K562 (cell line): ENCODE results near the gene DTNB. TPM values are rescaled to one million over a fixed set of nuclear protein-coding genes. Genes with fewer than 3 reads are reported as not detected.

Experiments
- ATAC-seq: fragments of 200-7000 bp; cut with Tn5 transposase; 3 replicates; pipeline ENCODE4 v1.9.1; 2020; ENCODE audit warnings: moderate library complexity
- BruUV-seq: library from RNA; stranded (reverse); fragments of 400-500 nt; replicated peaks from 2 replicates; lab custom pipeline; 2021; lab: Mats Ljungman, UMichigan
- CTCF ChIA-PET: fragments of 300-600 bp; formaldehyde crosslinking; extraction: SDS; loops from one replicate; lab custom pipeline; 2021; ENCODE audit warnings: low intra/inter-chr PET ratio; lab: Yijun Ruan, JAX
- POLR2A ChIA-PET: fragments of 300-600, 350-650 bp; sonication (Branson Sonifier 250); formaldehyde crosslinking; extraction: SDS; loops from one replicate; lab custom pipeline; 2021; ENCODE audit warnings: antibody characterized with exemption, inconsistent platforms; lab: Yijun Ruan, JAX
- DNase-seq, 4 experiments: peaks; one replicate each; pipeline versions ENCODE4 v3.0.0 to v3.0.0-alpha.2; 2011 to 2018; ENCODE audit warnings: low spot score in 3 of 4, mixed read lengths in 3 of 4; ENCODE audit errors: extremely low read depth in 1 of 4
- FAIRE-seq: peaks from 2 replicates; lab custom pipeline; 2011; peaks lifted over from hg19 to GRCh38; lab: Jason Lieb, UNC
- H2AFZ ChIP-seq: 2 replicates; pipeline ENCODE4 v1.6.0; 2011; ENCODE audit warnings: low read depth, low read length, control low read depth, inconsistent platforms
- H3K27ac ChIP-seq: fragments of 200-600 bp; 3 replicates; pipeline ENCODE4 v1.8.0; 2011; ENCODE audit warnings: low read depth, mild to moderate bottlenecking, control low read depth, inconsistent platforms, low read length, moderate library complexity, mixed read lengths; ENCODE audit errors: extremely low read depth
- H3K27me3 ChIP-seq, 2 experiments: fragments of 300-600 bp in 1 of 2; 2 replicates in 1 of 2; 3 replicates in 1 of 2; pipeline versions ENCODE4 v1.6.0 to v1.8.0; 2011; ENCODE audit warnings: inconsistent platforms in 2 of 2, low read length in 2 of 2, mild to moderate bottlenecking in 1 of 2, mixed read lengths in 1 of 2, moderate library complexity in 1 of 2; ENCODE audit not compliant: control insufficient read depth in 2 of 2, insufficient read depth in 2 of 2
- H3K36me3 ChIP-seq: fragments of 300-600 bp; 3 replicates; pipeline ENCODE4 v1.8.0; 2011; ENCODE audit warnings: mild to moderate bottlenecking, low read length, inconsistent platforms; ENCODE audit not compliant: control insufficient read depth, insufficient read depth
- H3K4me1 ChIP-seq, 2 experiments: fragments of 200-600 bp in 1 of 2; replicated peaks in 1 of 2; 2 replicates in 1 of 2; 3 replicates in 1 of 2; pipeline versions ENCODE4 v1.5.1 to v1.8.0; 2011; ENCODE audit warnings: inconsistent platforms in 2 of 2, low read length in 2 of 2, mild to moderate bottlenecking in 1 of 2, mixed read lengths in 1 of 2, moderate library complexity in 1 of 2; ENCODE audit not compliant: control insufficient read depth in 2 of 2, insufficient read depth in 2 of 2
- H3K4me2 ChIP-seq: 2 replicates; pipeline ENCODE4 v1.6.1; 2011; ENCODE audit warnings: low read length, control low read depth, inconsistent platforms, mixed read lengths; ENCODE audit not compliant: insufficient read depth
- H3K4me3 ChIP-seq: fragments of 200-600 bp; sonication (generic), shearing (Covaris generic); 2 replicates; pipeline ENCODE4 v1.5.1; 2016; ENCODE audit warnings: control low read depth, inconsistent platforms
- H3K79me2 ChIP-seq: fragments of 200-600 bp; 3 replicates; pipeline ENCODE4 v1.8.0; 2011; ENCODE audit warnings: low read length, inconsistent platforms; ENCODE audit not compliant: control insufficient read depth, insufficient read depth
- H3K9ac ChIP-seq, 2 experiments: 2 replicates each; pipeline versions ENCODE4 v1.6.0 to v1.6.1; 2011; ENCODE audit warnings: low read depth in 2 of 2, low read length in 2 of 2, control low read depth in 1 of 2, inconsistent platforms in 1 of 2, mild to moderate bottlenecking in 1 of 2, mixed read lengths in 1 of 2; ENCODE audit not compliant: insufficient read depth in 1 of 2
- H3K9me1 ChIP-seq: one replicate; pipeline ENCODE4 v1.6.0; 2011; ENCODE audit warnings: inconsistent platforms, mild to moderate bottlenecking, low read length, moderate library complexity; ENCODE audit not compliant: control insufficient read depth, insufficient read depth
- H3K9me3 ChIP-seq: replicated peaks from 2 replicates; pipeline ENCODE4 v1.5.1; 2011; ENCODE audit warnings: low read depth, low read length, inconsistent platforms; ENCODE audit not compliant: control insufficient read depth, insufficient read depth
- H4K20me1 ChIP-seq: replicated peaks from 2 replicates; pipeline ENCODE4 v1.6.1; 2011; ENCODE audit warnings: low read length, inconsistent platforms, mixed read lengths; ENCODE audit not compliant: control insufficient read depth, insufficient read depth
- GABPB1 ChIP-seq: sonication (generic); formaldehyde crosslinking; IDR thresholded peaks from 2 replicates; pipeline ENCODE4 v1.8.0; 2022; ENCODE audit warnings: mild to moderate bottlenecking, missing genetic modification reagents
- GTF2F1 ChIP-seq: IDR thresholded peaks from 2 replicates; pipeline ENCODE4 v1.6.1; 2011; ENCODE audit warnings: low read depth, low read length, improper control_type of control experiment
- HEY1 ChIP-seq: fragments of 250-450 bp; sonication (Bioruptor Pico); IDR thresholded peaks from 2 replicates; pipeline ENCODE4 v1.5.0; 2020; ENCODE audit warnings: mild to moderate bottlenecking, moderate library complexity, borderline replicate concordance
- L3MBTL2 ChIP-seq: fragments of 450-650 bp; IDR thresholded peaks from 2 replicates; pipeline ENCODE4 v1.6.1; 2016; ENCODE audit warnings: mild to moderate bottlenecking, moderate library complexity
- MAFF ChIP-seq: IDR thresholded peaks from 2 replicates; pipeline ENCODE4 v1.6.1; 2012; ENCODE audit warnings: low read length, improper control_type of control experiment
- MAFG ChIP-seq: fragments of 450-650 bp; conservative IDR thresholded peaks from 2 replicates; pipeline ENCODE4 v1.6.1; 2016; ENCODE audit warnings: missing genetic modification characterization, missing compliant biosample characterization
- MEF2D ChIP-seq: conservative IDR thresholded peaks from 2 replicates; pipeline ENCODE4 v1.6.1; 2016; ENCODE audit warnings: low read depth, missing genetic modification characterization, missing compliant biosample characterization
- NFE2 ChIP-seq: IDR thresholded peaks from 2 replicates; pipeline ENCODE4 v1.6.1; 2014; ENCODE audit warnings: antibody characterized with exemption, low read depth
- POLR2AphosphoS2 ChIP-seq: IDR thresholded peaks from 2 replicates; pipeline ENCODE4 v1.6.1; 2012; ENCODE audit warnings: low read length, improper control_type of control experiment
- PPARD ChIP-seq: fragments of 250-450 bp; sonication (Bioruptor Pico); IDR thresholded peaks from 2 replicates; pipeline ENCODE4 v1.8.0; 2022; ENCODE audit warnings: inconsistent platforms, mild to moderate bottlenecking, moderate library complexity
- SMC3 ChIP-seq: conservative IDR thresholded peaks from 2 replicates; pipeline ENCODE4 v1.6.1; 2011; ENCODE audit warnings: low read depth, low read length, improper control_type of control experiment; ENCODE audit not compliant: insufficient read depth
- SRSF9 ChIP-seq: fragments of 200-400 bp; formaldehyde crosslinking; IDR thresholded peaks from 2 replicates; pipeline ENCODE4 v1.6.1; 2017; ENCODE audit warnings: low read depth, low read length, borderline replicate concordance
- WGBS: fragments of 100-300 bp; shearing (Covaris generic); methylation state at CpG from one replicate; pipeline ENCODE4 v1.1.6; 2016; ENCODE audit warnings: low coverage, mixed read lengths; ENCODE audit not compliant: insufficient coverage; ENCODE audit errors: missing lambda C conversion rate; 5-methylcytosine and 5-hydroxymethylcytosine counted together
- in situ Hi-C: fragments of 300-500 bp; cut with MboI; formaldehyde crosslinking; loops from 4 replicates; pipeline ENCODE4 v1.15.0; 2018; ENCODE audit warnings: inconsistent platforms, mixed read lengths
- intact Hi-C: fragments of 100-400 bp; cut with micrococcal nuclease; formaldehyde crosslinking; loops from 2 replicates; pipeline ENCODE4 v1.14.2; 2022
- polyA plus RNA-seq, 8 experiments: library from polyadenylated mRNA; depleted of rRNA in 4 of 8; stranded (reverse) in 5 of 8; unstranded in 3 of 8; fragments of >200 nt; fragmentation: Nextera tagmentation in 2 of 8; fragmentation: Illumina TruSeq in 1 of 8; extraction: Ambion mirVana in 2 of 8; extraction: Trizol in 1 of 8; gene quantifications; 2 replicates each; pipeline versions ENCODE4 v1.2.1 to v1.2.3, GENCODE V29; 2011 to 2014; ENCODE audit warnings: inconsistent platforms in 1 of 8, missing spikeins in 1 of 8
- total RNA-seq, 7 experiments: library from RNA; depleted of rRNA in 6 of 7; stranded (reverse); fragments of >200 nt in 6 of 7; fragmentation: Illumina TruSeq in 2 of 7; extraction: Trizol in 2 of 7; gene quantifications; 2 replicates each; pipeline versions ENCODE4 v1.2.1 to v1.2.3, GENCODE V29; 2011 to 2021; ENCODE audit warnings: low replicate concordance in 1 of 7
- TF ChIP-seq, protein P1 (sequence below): sonication (generic); formaldehyde crosslinking; IDR thresholded peaks from 2 replicates; pipeline ENCODE4 v1.8.1; 2023; ENCODE audit warnings: mild to moderate bottlenecking, missing genetic modification reagents, moderate library complexity

The DTNB gene
- total and polyA plus RNA-seq, 9 of the 15 experiments (the other 6 are each of a cell fraction or from before 2014, with no cell fraction given), result 0.18 to 2.0 (median 0.77) TPM; not detected in 2

GRCh38 chr2:25608718-25609117, 64.7 kb downstream of the DTNB start:
- TF ChIP-seq GABPB1 (no peak), GTF2F1 (no peak), L3MBTL2 (no peak), POLR2AphosphoS2 (no peak)
- TF ChIP-seq, all 486 proteins: peak for 0

GRCh38 chr2:25606892-25607291, 66.5 kb downstream of the DTNB start:
- DNase-seq (peak; percentile 12 to 50 (median 18)), FAIRE-seq (peak; percentile 65), ATAC-seq (0 out of 3 replicates have a peak, but pooled peaks have one; percentile 55)
- H3K9me1 ChIP-seq, result no peaks in the 10 kb centered on the region
- no peak overlapping the region for H3K4me3 ChIP-seq
- no peak overlapping the region for H2AFZ ChIP-seq
- no peak overlapping the region for H3K9ac ChIP-seq
- in situ Hi-C loops, result no loop called here
- POLR2A ChIA-PET, result interaction anchor here (0.8 to 2.8 kb wide), 2 partner anchors 17 to 58 kb away, joined by 3 to 9 read pairs; no protein-coding TSS in a partner anchor
- H3K79me2 ChIP-seq, result no peaks in the 10 kb centered on the region
- no peak overlapping the region for H3K4me2 ChIP-seq
- BruUV-seq, result no TSS peak
- intact Hi-C loops, result loop anchor here (1.0 to 2.0 kb wide), 3 partner anchors 57 to 538 kb away; no protein-coding TSS in a partner anchor
- H3K27ac ChIP-seq, result no peak overlapping the region
- H3K27me3 ChIP-seq, result peaks cover 0 to 6% of the 10 kb centered on the region in 2 experiments; a peak in 1 of 5 replicates
- no peaks in the 10 kb centered on the region for H3K4me1 ChIP-seq
- H3K36me3 ChIP-seq, result no peaks in the 10 kb centered on the region
- no peaks in the 10 kb centered on the region for H3K9me3 ChIP-seq
- CTCF ChIA-PET, result interaction anchor here (0.6 to 2.6 kb wide), 7 partner anchors 18 to 862 kb away, joined by 3 to 17 read pairs (median 4); no protein-coding TSS in a partner anchor
- no peaks in the 10 kb centered on the region for H4K20me1 ChIP-seq
- WGBS, result 0% methylated on average over 1 of the region's 1 CpG
- TF ChIP-seq SRSF9 (no peak), MAFG (tag) (peak; percentile 63), HEY1 (CRISPR knock-in tag) (no peak), PPARD (CRISPR knock-in tag) (no peak), NFE2 (peak; percentile 57), MEF2D (tag) (no peak), MAFF (peak; percentile 6; the same call in 1 of the 2 replicates), SMC3 (0 out of 2 replicates have a peak, but pooled peaks have one; percentile 43)
- TF ChIP-seq, protein P1, sequence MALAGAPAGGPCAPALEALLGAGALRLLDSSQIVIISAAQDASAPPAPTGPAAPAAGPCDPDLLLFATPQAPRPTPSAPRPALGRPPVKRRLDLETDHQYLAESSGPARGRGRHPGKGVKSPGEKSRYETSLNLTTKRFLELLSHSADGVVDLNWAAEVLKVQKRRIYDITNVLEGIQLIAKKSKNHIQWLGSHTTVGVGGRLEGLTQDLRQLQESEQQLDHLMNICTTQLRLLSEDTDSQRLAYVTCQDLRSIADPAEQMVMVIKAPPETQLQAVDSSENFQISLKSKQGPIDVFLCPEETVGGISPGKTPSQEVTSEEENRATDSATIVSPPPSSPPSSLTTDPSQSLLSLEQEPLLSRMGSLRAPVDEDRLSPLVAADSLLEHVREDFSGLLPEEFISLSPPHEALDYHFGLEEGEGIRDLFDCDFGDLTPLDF (CRISPR knock-in tag), result no peak

More at GRCh38 chr2:25608718-25609117, 64.7 kb downstream of the DTNB start:
- no peak overlapping the region for H3K27ac ChIP-seq
- POLR2A ChIA-PET, result interaction anchor here (0.6 to 2.8 kb wide), 4 partner anchors 56 to 317 kb away, joined by 3 to 9 read pairs (median 4); partner anchors contain the start of gene DTNB
- CTCF ChIA-PET, result interaction anchor here (0.8 kb wide), 1 partner anchor 537 kb away, joined by 3 read pairs; no protein-coding TSS in a partner anchor
- H3K4me1 ChIP-seq, result no peaks in the 10 kb centered on the region
- no TSS peak for BruUV-seq
- ATAC-seq (no peak), FAIRE-seq (no peak), DNase-seq (no peak)
- H3K4me3 ChIP-seq, result no peak overlapping the region
- H3K36me3 ChIP-seq, result no peaks in the 10 kb centered on the region
- in situ Hi-C loops, result no loop called here
- H3K9ac ChIP-seq, result no peak overlapping the region
- H3K9me1 ChIP-seq, result no peaks in the 10 kb centered on the region
- H4K20me1 ChIP-seq, result no peaks in the 10 kb centered on the region
- H2AFZ ChIP-seq, result no peak overlapping the region
- H3K27me3 ChIP-seq, result peaks cover 3 to 12% of the 10 kb centered on the region in 2 experiments; a peak in 2 of 5 replicates
- H3K9me3 ChIP-seq, result no peaks in the 10 kb centered on the region; the same call in 1 of the 2 replicates
- H3K79me2 ChIP-seq, result no peaks in the 10 kb centered on the region
- no peak overlapping the region for H3K4me2 ChIP-seq
- intact Hi-C loops, result no loop called here
